HepG2 (cell line): ENCODE results near the gene ABT1. TPM values are rescaled to one million over a fixed set of nuclear protein-coding genes. Genes with fewer than 3 reads are reported as not detected.
A peak's percentile ranks its signal among the peaks of the same experiment; 100 is the strongest.

ENCODE experiments used
- BORCS8-MEF2B ChIP-seq: sonication (generic); formaldehyde crosslinking; IDR thresholded peaks from 2 replicates; pipeline ENCODE4 v1.8.0; 2022; ENCODE audit warnings: mild to moderate bottlenecking, missing genetic modification reagents
- CAMTA2 ChIP-seq: sonication (generic); formaldehyde crosslinking; IDR thresholded peaks from 2 replicates; pipeline ENCODE4 v1.4.0; 2020; ENCODE audit warnings: mild to moderate bottlenecking, missing genetic modification reagents, borderline replicate concordance
- ISL2 ChIP-seq: sonication (generic); formaldehyde crosslinking; IDR thresholded peaks from 2 replicates; pipeline ENCODE4 v1.5.0; 2020; ENCODE audit warnings: missing genetic modification reagents
- MAFK ChIP-seq, 2 experiments: IDR thresholded peaks in 1 of 2; conservative IDR thresholded peaks in 1 of 2; 2 replicates each; pipeline ENCODE4 v1.6.1; 2011; ENCODE audit warnings: improper control_type of control experiment in 2 of 2, low read length in 2 of 2
- MYC ChIP-seq: sonication (generic); formaldehyde crosslinking; IDR thresholded peaks from 2 replicates; pipeline ENCODE4 v1.9.0; 2021; ENCODE audit warnings: missing genetic modification reagents, borderline replicate concordance
- NR2C2 ChIP-seq: sonication (generic); formaldehyde crosslinking; IDR thresholded peaks from 2 replicates; pipeline ENCODE4 v1.4.0; 2020; ENCODE audit warnings: missing genetic modification reagents, mild to moderate bottlenecking, moderate library complexity, borderline replicate concordance
- NRL ChIP-seq: sonication (generic); formaldehyde crosslinking; IDR thresholded peaks from 2 replicates; pipeline ENCODE4 v1.5.0; 2020; ENCODE audit warnings: missing genetic modification reagents, mild to moderate bottlenecking, moderate library complexity, borderline replicate concordance
- RBFOX2 ChIP-seq: fragments of 200-400 bp; formaldehyde crosslinking; IDR thresholded peaks from 2 replicates; pipeline ENCODE4 v1.6.1; 2017; ENCODE audit warnings: low read depth, mild to moderate bottlenecking, low read length
- WIZ ChIP-seq: sonication (generic); formaldehyde crosslinking; IDR thresholded peaks from 2 replicates; pipeline ENCODE4 v1.5.1; 2020; ENCODE audit warnings: mild to moderate bottlenecking, missing genetic modification reagents
- ZMYM2 ChIP-seq: sonication (generic); formaldehyde crosslinking; IDR thresholded peaks from 2 replicates; pipeline ENCODE4 v1.8.0; 2022; ENCODE audit warnings: mild to moderate bottlenecking, missing genetic modification reagents
- ZNF331 ChIP-seq: sonication (generic); formaldehyde crosslinking; IDR thresholded peaks from 2 replicates; pipeline ENCODE4 v1.4.0; 2020; ENCODE audit warnings: missing genetic modification reagents
- ZNF343 ChIP-seq: sonication (generic); formaldehyde crosslinking; IDR thresholded peaks from 2 replicates; pipeline ENCODE4 v1.4.0; 2020; ENCODE audit warnings: mild to moderate bottlenecking, missing genetic modification reagents
- ZNF362 ChIP-seq: sonication (generic); formaldehyde crosslinking; IDR thresholded peaks from 2 replicates; pipeline ENCODE4 v1.4.0; 2020; ENCODE audit warnings: missing genetic modification reagents, mild to moderate bottlenecking, borderline replicate concordance
- ZNF644 ChIP-seq: IDR thresholded peaks from 2 replicates; pipeline ENCODE4 v1.6.1; 2016; ENCODE audit warnings: low read depth
- ZNF687 ChIP-seq: sonication (generic); formaldehyde crosslinking; IDR thresholded peaks from 2 replicates; pipeline ENCODE4 v1.5.1; 2020; ENCODE audit warnings: mild to moderate bottlenecking, missing genetic modification reagents, moderate library complexity
- ZNF777 ChIP-seq: sonication (generic); formaldehyde crosslinking; IDR thresholded peaks from 2 replicates; pipeline ENCODE4 v1.4.0; 2020; ENCODE audit warnings: missing genetic modification reagents
- polyA plus RNA-seq, 8 experiments: library from polyadenylated mRNA; depleted of rRNA in 3 of 8; stranded (reverse) in 7 of 8; unstranded in 1 of 8; fragments of >200 nt; fragmentation: Illumina TruSeq in 4 of 8; extraction: Trizol in 4 of 8; gene quantifications; 2 replicates each; pipeline versions ENCODE4 v1.2.1 to v1.2.3, GENCODE V29; 2011 to 2016; ENCODE audit warnings: low read depth in 4 of 8, missing spikeins in 1 of 8, mixed read lengths in 1 of 8; ENCODE audit not compliant: insufficient read depth in 1 of 8
- total RNA-seq, 5 experiments: library from RNA; depleted of rRNA; stranded (reverse); fragments of >200 nt; fragmentation: Illumina TruSeq; extraction: Trizol; gene quantifications; 2 replicates each; pipeline ENCODE4 v1.2.3, GENCODE V29; 2016; ENCODE audit warnings: low read depth in 1 of 5
- TF ChIP-seq, protein P1 (sequence below): sonication (generic); formaldehyde crosslinking; IDR thresholded peaks from 2 replicates; pipeline ENCODE4 v1.8.0; 2022; ENCODE audit warnings: mild to moderate bottlenecking, missing genetic modification reagents, borderline replicate concordance
- TF ChIP-seq, protein P2 (sequence below): IDR thresholded peaks from 2 replicates; pipeline ENCODE4 v1.6.1; 2016; ENCODE audit warnings: missing genetic modification reagents, missing compliant biosample characterization
- TF ChIP-seq, protein P3 (sequence below): sonication (generic); formaldehyde crosslinking; IDR thresholded peaks from 2 replicates; pipeline ENCODE4 v1.4.0; 2020; ENCODE audit warnings: missing genetic modification reagents

ABT1 gene
- total and polyA plus RNA-seq, 2 of the 13 experiments (the other 11 are each of a cell fraction or from before 2014, with no cell fraction given) = 38.4 TPM

DNA sequence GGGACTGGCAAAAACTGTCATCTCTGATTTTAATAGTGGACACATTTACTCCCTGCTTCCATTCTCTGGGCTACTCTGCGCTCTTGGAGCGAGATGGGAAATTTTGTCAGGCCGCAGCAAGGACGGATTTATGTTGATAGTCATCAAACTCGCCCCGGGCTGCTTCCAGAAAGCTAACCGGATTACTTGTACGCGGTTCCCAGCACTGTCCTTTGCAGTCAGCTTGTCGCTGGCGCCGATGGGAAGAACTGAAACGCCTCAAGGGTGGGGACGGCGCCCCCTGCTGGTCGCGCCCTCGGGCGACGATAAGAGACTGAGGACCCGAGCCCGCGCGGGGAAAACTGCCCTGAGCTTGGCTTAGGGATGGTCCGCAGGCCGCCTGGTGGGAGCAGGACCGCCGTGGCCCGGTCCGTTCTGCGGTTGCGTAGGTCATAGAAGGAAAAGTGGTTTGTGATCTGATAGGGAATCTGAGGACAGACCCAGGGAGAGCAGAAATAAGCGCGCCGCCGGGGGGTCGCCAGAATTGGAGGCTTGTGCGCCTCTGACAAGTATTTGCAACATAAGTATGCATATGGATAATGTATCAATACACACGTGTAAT lies 984 bp upstream of the ABT1 start (continued):
- TF ChIP-seq CAMTA2 (CRISPR knock-in tag) (no peak), NR2C2 (CRISPR knock-in tag) (no peak; the same call in 1 of the 2 replicates), ZMYM2 (CRISPR knock-in tag) (peak; percentile 93), WIZ (CRISPR knock-in tag) (no peak; the same call in 1 of the 2 replicates), ZNF331 (CRISPR knock-in tag) (peak; percentile 93), ZNF362 (CRISPR knock-in tag) (peak; percentile 79; the same call in 1 of the 2 replicates), RBFOX2 (0 out of 2 replicates have a peak, but pooled peaks have one; percentile 31), ZNF687 (CRISPR knock-in tag) (peak; percentile 86), NRL (peak; percentile 73; the same call in 1 of the 2 replicates), MYC (peak; percentile 81; the same call in 1 of the 2 replicates), BORCS8-MEF2B (CRISPR knock-in tag) (peak; percentile 89), ZNF644 (CRISPR knock-in tag) (no peak; the same call in 1 of the 2 replicates), ZNF777 (CRISPR knock-in tag) (no peak), MAFK (conservative IDR thresholded peaks at IDR 0.05 in 1 of 2, IDR thresholded peaks at IDR 0.05 in 1 of 2; ENCODE audit: low read length in 2 of 2) (peak in 1 of 2 experiments; percentile 47; a peak in 1 of 4 replicates), ISL2 (CRISPR knock-in tag) (peak; percentile 52), ZNF343 (CRISPR knock-in tag) (peak; percentile 42; the same call in 1 of the 2 replicates)
- TF ChIP-seq, protein P1, sequence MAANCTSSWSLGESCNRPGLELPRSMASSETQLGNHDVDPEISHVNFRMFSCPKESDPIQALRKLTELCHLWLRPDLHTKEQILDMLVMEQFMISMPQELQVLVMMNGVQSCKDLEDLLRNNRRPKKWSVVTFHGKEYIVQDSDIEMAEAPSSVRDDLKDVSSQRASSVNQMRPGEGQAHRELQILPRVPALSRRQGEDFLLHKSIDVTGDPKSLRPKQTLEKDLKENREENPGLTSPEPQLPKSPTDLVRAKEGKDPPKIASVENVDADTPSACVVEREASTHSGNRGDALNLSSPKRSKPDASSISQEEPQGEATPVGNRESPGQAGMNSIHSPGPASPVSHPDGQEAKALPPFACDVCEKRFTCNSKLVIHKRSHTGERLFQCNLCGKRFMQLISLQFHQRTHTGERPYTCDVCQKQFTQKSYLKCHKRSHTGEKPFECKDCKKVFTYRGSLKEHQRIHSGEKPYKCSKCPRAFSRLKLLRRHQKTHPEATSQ (CRISPR knock-in tag) = 0 out of 2 replicates have a peak, but pooled peaks have one; percentile 48
- TF ChIP-seq, protein P2, sequence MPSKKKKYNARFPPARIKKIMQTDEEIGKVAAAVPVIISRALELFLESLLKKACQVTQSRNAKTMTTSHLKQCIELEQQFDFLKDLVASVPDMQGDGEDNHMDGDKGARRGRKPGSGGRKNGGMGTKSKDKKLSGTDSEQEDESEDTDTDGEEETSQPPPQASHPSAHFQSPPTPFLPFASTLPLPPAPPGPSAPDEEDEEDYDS (CRISPR knock-in tag) = peak; percentile 47; the same call in 1 of the 2 replicates
- TF ChIP-seq, protein P3, sequence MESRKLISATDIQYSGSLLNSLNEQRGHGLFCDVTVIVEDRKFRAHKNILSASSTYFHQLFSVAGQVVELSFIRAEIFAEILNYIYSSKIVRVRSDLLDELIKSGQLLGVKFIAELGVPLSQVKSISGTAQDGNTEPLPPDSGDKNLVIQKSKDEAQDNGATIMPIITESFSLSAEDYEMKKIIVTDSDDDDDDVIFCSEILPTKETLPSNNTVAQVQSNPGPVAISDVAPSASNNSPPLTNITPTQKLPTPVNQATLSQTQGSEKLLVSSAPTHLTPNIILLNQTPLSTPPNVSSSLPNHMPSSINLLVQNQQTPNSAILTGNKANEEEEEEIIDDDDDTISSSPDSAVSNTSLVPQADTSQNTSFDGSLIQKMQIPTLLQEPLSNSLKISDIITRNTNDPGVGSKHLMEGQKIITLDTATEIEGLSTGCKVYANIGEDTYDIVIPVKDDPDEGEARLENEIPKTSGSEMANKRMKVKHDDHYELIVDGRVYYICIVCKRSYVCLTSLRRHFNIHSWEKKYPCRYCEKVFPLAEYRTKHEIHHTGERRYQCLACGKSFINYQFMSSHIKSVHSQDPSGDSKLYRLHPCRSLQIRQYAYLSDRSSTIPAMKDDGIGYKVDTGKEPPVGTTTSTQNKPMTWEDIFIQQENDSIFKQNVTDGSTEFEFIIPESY = peak; percentile 96
